GM12878 (cell line): Measurements from ENCODE around the gene RENBP. TPM values are rescaled to one million over a fixed set of nuclear protein-coding genes. Genes with fewer than 3 reads are reported as not detected.
A peak's percentile ranks its signal among the peaks of the same experiment; 100 is the strongest.

Experiments used
- ATAC-seq: fragments of 200-7000 bp; cut with Tn5 transposase; 3 replicates; pipeline ENCODE4 v1.9.1; 2020; ENCODE audit warnings: mild to moderate bottlenecking, moderate library complexity
- BruUV-seq: library from RNA; stranded (reverse); fragments of 400-500 nt; replicated peaks from 2 replicates; lab custom pipeline; 2021; lab: Mats Ljungman, UMichigan
- CTCF ChIA-PET: fragments of 300-600 bp; sonication (Branson Sonifier 250); formaldehyde crosslinking; extraction: SDS; loops from one replicate; lab custom pipeline; 2021; ENCODE audit warnings: inconsistent platforms; lab: Yijun Ruan, JAX
- POLR2A ChIA-PET: fragments of 350-600 bp; formaldehyde crosslinking; extraction: SDS; loops from one replicate; lab custom pipeline; 2021; ENCODE audit warnings: inconsistent platforms; lab: Charles Lee
- RAD21 ChIA-PET: fragments of 300-600 bp; sonication (Branson Sonifier 250); formaldehyde crosslinking; loops from one replicate; lab custom pipeline; 2023; ENCODE audit warnings: antibody characterized with exemption; ENCODE audit not compliant: unreplicated experiment; lab: Charles Lee
- SMC1A ChIA-PET: fragments of 300-600 bp; sonication (Branson Sonifier 250); formaldehyde crosslinking; loops from one replicate; lab custom pipeline; 2023; ENCODE audit not compliant: unreplicated experiment, uncharacterized antibody; lab: Charles Lee
- DNase-seq: peaks from one replicate; pipeline ENCODE4 v3.0.0-alpha.2; 2011; ENCODE audit warnings: low read depth, low spot score
- FAIRE-seq: peaks from 3 replicates; lab custom pipeline; 2011; peaks lifted over from hg19 to GRCh38; lab: Jason Lieb, UNC
- H2AFZ ChIP-seq: 2 replicates; pipeline ENCODE4 v1.6.0; 2011; ENCODE audit warnings: low read depth, low read length, control low read depth; ENCODE audit not compliant: control insufficient read depth
- H3K27ac ChIP-seq: 2 replicates; pipeline ENCODE4 v1.5.1; 2011; ENCODE audit warnings: control low read depth; ENCODE audit not compliant: control insufficient read depth, insufficient read depth
- H3K27me3 ChIP-seq, 2 experiments: replicated peaks in 1 of 2; 2 replicates each; pipeline versions ENCODE4 v1.6.0 to v1.6.1; 2011; ENCODE audit warnings: low read length in 1 of 2; ENCODE audit not compliant: control insufficient read depth in 2 of 2, insufficient read depth in 2 of 2
- H3K36me3 ChIP-seq, 2 experiments: 2 replicates each; pipeline ENCODE4 v1.5.1; 2011; ENCODE audit warnings: low read length in 1 of 2; ENCODE audit not compliant: control insufficient read depth in 2 of 2, insufficient read depth in 2 of 2
- H3K4me1 ChIP-seq: 2 replicates; pipeline ENCODE4 v1.6.1; 2011; ENCODE audit warnings: mild to moderate bottlenecking, low read length, moderate library complexity, mixed read lengths; ENCODE audit not compliant: control insufficient read depth, insufficient read depth
- H3K4me2 ChIP-seq: 2 replicates; pipeline ENCODE4 v1.6.0; 2011; ENCODE audit warnings: control low read depth; ENCODE audit not compliant: control insufficient read depth, insufficient read depth
- H3K4me3 ChIP-seq: fragments of 200-600 bp; sonication (generic); 2 replicates; pipeline ENCODE4 v1.5.1; 2016
- H3K79me2 ChIP-seq: 2 replicates; pipeline ENCODE4 v1.6.0; 2011; ENCODE audit warnings: low read length; ENCODE audit not compliant: control insufficient read depth, insufficient read depth
- H3K9ac ChIP-seq: 2 replicates; pipeline ENCODE4 v1.8.0; 2011; ENCODE audit warnings: low read length, control low read depth, mixed read lengths; ENCODE audit not compliant: control insufficient read depth, insufficient read depth
- H3K9me3 ChIP-seq: replicated peaks from 3 replicates; pipeline ENCODE4 v1.5.1; 2011; ENCODE audit warnings: mild to moderate bottlenecking, low read length; ENCODE audit not compliant: control insufficient read depth, insufficient read depth
- H4K20me1 ChIP-seq: 2 replicates; pipeline ENCODE4 v1.6.0; 2011; ENCODE audit not compliant: control insufficient read depth, insufficient read depth
- ASH2L ChIP-seq: fragments of 300-600, 200-600 bp; sonication (generic); IDR thresholded peaks from 2 replicates; pipeline ENCODE4 v1.6.1; 2017; ENCODE audit warnings: low read depth, mild to moderate bottlenecking, borderline replicate concordance
- CBFB ChIP-seq: IDR thresholded peaks from 2 replicates; pipeline ENCODE4 v1.6.1; 2016; ENCODE audit warnings: antibody characterized with exemption, low read depth
- MYC ChIP-seq: IDR thresholded peaks from 2 replicates; pipeline ENCODE4 v1.6.1; 2011; ENCODE audit warnings: mild to moderate bottlenecking, low read length, moderate library complexity, inconsistent platforms; ENCODE audit not compliant: insufficient read depth, insufficient replicate concordance, insufficient read length, severe bottlenecking
- POLR2A ChIP-seq: IDR thresholded peaks from 2 replicates; pipeline ENCODE4 v1.6.1; 2011; ENCODE audit warnings: low read depth, mild to moderate bottlenecking, low read length
- WGBS: methylation state at CpG from one replicate; pipeline ENCODE4 v1.1.6; 2016; ENCODE audit warnings: low lambda C conversion rate; ENCODE audit not compliant: insufficient replicate concordance, insufficient coverage; ENCODE audit errors: missing lambda C conversion rate; 5-methylcytosine and 5-hydroxymethylcytosine counted together
- in situ Hi-C: fragments of 300-500 bp; cut with MboI; formaldehyde crosslinking; loops from 9 replicates; pipeline ENCODE4 v1.14.3; 2018; ENCODE audit warnings: mixed read lengths
- intact Hi-C: fragments of 100-400 bp; cut with micrococcal nuclease; formaldehyde crosslinking; loops from one replicate; pipeline ENCODE4 v1.14.2; 2022; ENCODE audit not compliant: unreplicated experiment
- polyA plus RNA-seq, 11 experiments: library from polyadenylated mRNA; depleted of rRNA in 4 of 11; unstranded in 6 of 11; stranded (reverse) in 5 of 11; fragments of >200 nt; fragmentation: Nextera tagmentation in 4 of 11; fragmentation: Illumina TruSeq in 1 of 11; extraction: Ambion mirVana in 4 of 11; extraction: Trizol in 1 of 11; gene quantifications; 1 replicate in 1 of 11; 2 replicates in 10 of 11; pipeline versions ENCODE4 v1.2.1 to v1.2.3, GENCODE V29; 2011 to 2016; ENCODE audit warnings: inconsistent platforms in 2 of 11, missing spikeins in 2 of 11, low read depth in 1 of 11
- total RNA-seq, 4 experiments: library from RNA; depleted of rRNA in 3 of 4; stranded (reverse); fragments of >200 nt in 3 of 4; fragmentation: Illumina TruSeq in 1 of 4; extraction: Trizol in 1 of 4; gene quantifications; 2 replicates each; pipeline versions ENCODE4 v1.2.1 to v1.2.3, GENCODE V29; 2013 to 2021
- TF ChIP-seq, protein P1 (sequence below): fragments of 450-650 bp; formaldehyde crosslinking; IDR thresholded peaks from 2 replicates; pipeline ENCODE4 v1.4.0; 2022; ENCODE audit warnings: mild to moderate bottlenecking, moderate library complexity
- TF ChIP-seq, protein P2 (sequence below), 3 experiments: IDR thresholded peaks in 2 of 3; conservative IDR thresholded peaks in 1 of 3; 2 replicates each; pipeline ENCODE4 v1.5.1; 2011; ENCODE audit warnings: low read depth in 3 of 3, low read length in 3 of 3, mild to moderate bottlenecking in 3 of 3, control low read depth in 2 of 3, moderate library complexity in 2 of 3, inconsistent platforms in 1 of 3, mixed read lengths in 1 of 3; ENCODE audit not compliant: control insufficient read depth in 2 of 3, insufficient read depth in 1 of 3; ENCODE audit errors: extremely low read depth in 1 of 3
- TF ChIP-seq, protein P3 (sequence below): fragments of 450-650 bp; IDR thresholded peaks from 2 replicates; pipeline ENCODE4 v1.6.1; 2017; ENCODE audit warnings: borderline replicate concordance

RENBP gene
- total and polyA plus RNA-seq, 10 of the 15 experiments (the other 5 are each of a cell fraction or from before 2014, with no cell fraction given) = 0.36 to 4.9 (median 1.8) TPM; not detected in 3

DNA sequence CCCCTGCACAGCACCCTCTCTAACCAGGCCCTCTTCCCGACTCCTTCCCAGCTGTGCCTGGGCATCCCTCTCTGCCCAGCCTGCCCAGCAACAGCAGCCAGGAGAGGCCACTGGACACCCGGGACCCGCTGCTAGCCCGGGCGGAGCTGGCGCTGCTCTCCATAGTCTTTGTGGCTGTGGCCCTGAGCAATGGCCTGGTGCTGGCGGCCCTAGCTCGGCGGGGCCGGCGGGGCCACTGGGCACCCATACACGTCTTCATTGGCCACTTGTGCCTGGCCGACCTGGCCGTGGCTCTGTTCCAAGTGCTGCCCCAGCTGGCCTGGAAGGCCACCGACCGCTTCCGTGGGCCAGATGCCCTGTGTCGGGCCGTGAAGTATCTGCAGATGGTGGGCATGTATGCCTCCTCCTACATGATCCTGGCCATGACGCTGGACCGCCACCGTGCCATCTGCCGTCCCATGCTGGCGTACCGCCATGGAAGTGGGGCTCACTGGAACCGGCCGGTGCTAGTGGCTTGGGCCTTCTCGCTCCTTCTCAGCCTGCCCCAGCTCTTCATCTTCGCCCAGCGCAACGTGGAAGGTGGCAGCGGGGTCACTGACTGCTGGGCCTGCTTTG is 38.9 kb downstream of the RENBP start:
- Histone ChIP-seq H3K4me3 (no peak overlapping the region), H3K27me3 (no peaks in the 10 kb centered on the region), H3K4me2 (no peak overlapping the region), H3K9me3 (no peaks in the 10 kb centered on the region), H2AFZ (no peak overlapping the region), H3K79me2 (no peaks in the 10 kb centered on the region), H3K36me3 (no peaks in the 10 kb centered on the region), H3K9ac (no peak overlapping the region), H3K4me1 (peaks cover 9% of the 10 kb centered on the region), H3K27ac (no peak overlapping the region), H4K20me1 (no peaks in the 10 kb centered on the region)
- intact Hi-C loops (no loop called here), in situ Hi-C loops (no loop called here)
- POLR2A ChIA-PET = interaction anchor here (1.1 kb wide), 1 partner anchor 62 kb away, joined by 3 read pairs; no protein-coding TSS in a partner anchor
- no TSS peak for BruUV-seq
- TF ChIP-seq POLR2A = peak; percentile 21; the same call in 1 of the 2 replicates
- TF ChIP-seq ASH2L = no peak
- DNase-seq (no peak), ATAC-seq (no peak), FAIRE-seq (no peak)
- RAD21 ChIA-PET = no interaction called here
- CTCF ChIA-PET = interaction anchor here (1.8 kb wide), 1 partner anchor 41 kb away, joined by 5 read pairs; no protein-coding TSS in a partner anchor
- SMC1A ChIA-PET = no interaction called here
- WGBS = 90% methylated on average over 32 of the region's 32 CpGs

DNA sequence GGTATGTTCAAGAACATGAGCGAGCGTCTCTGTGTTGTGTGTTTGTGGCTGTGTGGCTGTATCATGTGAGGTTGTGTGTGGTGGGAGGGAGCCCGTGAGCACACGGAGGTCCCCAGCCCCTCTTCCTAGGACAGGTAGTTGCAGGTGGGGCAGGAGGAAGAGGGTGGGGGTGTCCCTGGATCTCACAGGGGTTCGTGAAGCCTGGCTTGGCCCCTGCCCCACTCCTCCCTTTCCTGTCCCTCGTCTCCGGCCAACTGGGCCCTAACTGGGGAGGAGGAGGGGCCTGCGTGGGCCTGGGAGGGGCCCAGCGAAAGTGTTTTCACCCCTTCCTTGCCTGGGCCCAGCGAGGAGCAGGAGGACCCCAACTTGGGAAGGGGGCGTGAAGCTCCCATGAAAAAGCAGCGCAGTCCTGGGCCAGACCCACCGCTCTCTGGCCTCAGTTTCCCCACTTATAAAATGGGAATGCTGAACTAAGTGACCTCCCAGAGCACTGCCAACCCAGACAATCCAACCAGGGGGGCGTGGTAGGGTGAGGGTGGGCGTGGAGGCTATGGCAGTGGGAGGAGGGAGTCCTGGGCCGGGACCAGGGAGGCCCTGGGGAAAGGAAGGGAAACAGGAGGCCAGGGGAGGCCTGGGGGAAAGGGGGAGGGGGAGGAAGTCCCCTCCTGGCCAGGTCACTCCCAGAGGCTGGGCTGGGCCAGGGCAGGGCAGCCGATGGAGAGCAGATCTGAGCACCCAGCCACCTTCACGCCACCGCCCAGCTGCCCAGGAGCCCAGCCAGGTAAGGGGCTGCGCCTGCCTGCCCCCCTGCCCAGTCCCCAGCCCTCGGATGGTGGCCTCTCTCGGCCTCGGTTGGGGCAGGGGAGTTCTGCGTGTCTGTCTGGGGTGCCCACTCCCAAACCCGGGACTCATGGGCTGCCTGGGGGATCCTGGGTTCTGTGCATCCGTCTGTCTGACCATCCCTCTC is 40.2 kb downstream of the RENBP start, which contains the start of gene AVPR2:
AVPR2 (plus strand) TSS at position 683 of the 967 bp plus-strand sequence. CDS start 473 bp downstream, outside the sequence.
- CTCF ChIA-PET = no interaction called here
- in situ Hi-C loops = no loop called here
- TF ChIP-seq MYC (no peak), CBFB (no peak)
- TF ChIP-seq, protein P1, sequence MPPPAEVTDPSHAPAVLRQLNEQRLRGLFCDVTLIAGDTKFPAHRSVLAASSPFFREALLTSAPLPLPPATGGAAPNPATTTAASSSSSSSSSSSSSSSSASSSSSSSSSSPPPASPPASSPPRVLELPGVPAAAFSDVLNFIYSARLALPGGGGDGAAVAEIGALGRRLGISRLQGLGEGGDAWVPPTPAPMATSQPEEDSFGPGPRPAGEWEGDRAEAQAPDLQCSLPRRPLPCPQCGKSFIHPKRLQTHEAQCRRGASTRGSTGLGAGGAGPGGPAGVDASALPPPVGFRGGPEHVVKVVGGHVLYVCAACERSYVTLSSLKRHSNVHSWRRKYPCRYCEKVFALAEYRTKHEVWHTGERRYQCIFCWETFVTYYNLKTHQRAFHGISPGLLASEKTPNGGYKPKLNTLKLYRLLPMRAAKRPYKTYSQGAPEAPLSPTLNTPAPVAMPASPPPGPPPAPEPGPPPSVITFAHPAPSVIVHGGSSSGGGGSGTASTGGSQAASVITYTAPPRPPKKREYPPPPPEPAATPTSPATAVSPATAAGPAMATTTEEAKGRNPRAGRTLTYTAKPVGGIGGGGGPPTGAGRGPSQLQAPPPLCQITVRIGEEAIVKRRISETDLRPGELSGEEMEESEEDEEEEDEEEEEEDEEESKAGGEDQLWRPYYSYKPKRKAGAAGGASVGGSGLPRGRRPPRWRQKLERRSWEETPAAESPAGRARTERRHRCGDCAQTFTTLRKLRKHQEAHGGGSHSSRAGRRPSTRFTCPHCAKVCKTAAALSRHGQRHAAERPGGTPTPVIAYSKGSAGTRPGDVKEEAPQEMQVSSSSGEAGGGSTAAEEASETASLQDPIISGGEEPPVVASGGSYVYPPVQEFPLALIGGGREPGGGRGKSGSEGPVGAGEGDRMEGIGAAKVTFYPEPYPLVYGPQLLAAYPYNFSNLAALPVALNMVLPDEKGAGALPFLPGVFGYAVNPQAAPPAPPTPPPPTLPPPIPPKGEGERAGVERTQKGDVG (CRISPR knock-in tag) = no peak
- TF ChIP-seq, protein P2, sequence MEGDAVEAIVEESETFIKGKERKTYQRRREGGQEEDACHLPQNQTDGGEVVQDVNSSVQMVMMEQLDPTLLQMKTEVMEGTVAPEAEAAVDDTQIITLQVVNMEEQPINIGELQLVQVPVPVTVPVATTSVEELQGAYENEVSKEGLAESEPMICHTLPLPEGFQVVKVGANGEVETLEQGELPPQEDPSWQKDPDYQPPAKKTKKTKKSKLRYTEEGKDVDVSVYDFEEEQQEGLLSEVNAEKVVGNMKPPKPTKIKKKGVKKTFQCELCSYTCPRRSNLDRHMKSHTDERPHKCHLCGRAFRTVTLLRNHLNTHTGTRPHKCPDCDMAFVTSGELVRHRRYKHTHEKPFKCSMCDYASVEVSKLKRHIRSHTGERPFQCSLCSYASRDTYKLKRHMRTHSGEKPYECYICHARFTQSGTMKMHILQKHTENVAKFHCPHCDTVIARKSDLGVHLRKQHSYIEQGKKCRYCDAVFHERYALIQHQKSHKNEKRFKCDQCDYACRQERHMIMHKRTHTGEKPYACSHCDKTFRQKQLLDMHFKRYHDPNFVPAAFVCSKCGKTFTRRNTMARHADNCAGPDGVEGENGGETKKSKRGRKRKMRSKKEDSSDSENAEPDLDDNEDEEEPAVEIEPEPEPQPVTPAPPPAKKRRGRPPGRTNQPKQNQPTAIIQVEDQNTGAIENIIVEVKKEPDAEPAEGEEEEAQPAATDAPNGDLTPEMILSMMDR (IDR thresholded peaks at IDR 0.05 in 2 of 3, conservative IDR thresholded peaks at IDR 0.05 in 1 of 3; ENCODE audit: control insufficient read depth in 2 of 3, extremely low read depth in 1 of 3, insufficient read depth in 1 of 3, low read depth in 3 of 3, low read length in 3 of 3) = no peak
- TF ChIP-seq, protein P3, sequence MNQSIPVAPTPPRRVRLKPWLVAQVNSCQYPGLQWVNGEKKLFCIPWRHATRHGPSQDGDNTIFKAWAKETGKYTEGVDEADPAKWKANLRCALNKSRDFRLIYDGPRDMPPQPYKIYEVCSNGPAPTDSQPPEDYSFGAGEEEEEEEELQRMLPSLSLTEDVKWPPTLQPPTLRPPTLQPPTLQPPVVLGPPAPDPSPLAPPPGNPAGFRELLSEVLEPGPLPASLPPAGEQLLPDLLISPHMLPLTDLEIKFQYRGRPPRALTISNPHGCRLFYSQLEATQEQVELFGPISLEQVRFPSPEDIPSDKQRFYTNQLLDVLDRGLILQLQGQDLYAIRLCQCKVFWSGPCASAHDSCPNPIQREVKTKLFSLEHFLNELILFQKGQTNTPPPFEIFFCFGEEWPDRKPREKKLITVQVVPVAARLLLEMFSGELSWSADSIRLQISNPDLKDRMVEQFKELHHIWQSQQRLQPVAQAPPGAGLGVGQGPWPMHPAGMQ = no peak

More for the DNA sequence above, 40.2 kb downstream of the RENBP start, which contains the start of gene AVPR2:
- SMC1A ChIA-PET = no interaction called here
- RAD21 ChIA-PET = no interaction called here
- Histone ChIP-seq H3K9me3 (no peaks in the 10 kb centered on the region), H3K36me3 (no peaks in the 10 kb centered on the region), H2AFZ (no peak within 1 kb of the TSS), H4K20me1 (no peaks in the 10 kb centered on the region), H3K4me3 (no peak within 1 kb of the TSS), H3K9ac (no peak within 1 kb of the TSS), H3K27ac (no peak within 1 kb of the TSS), H3K79me2 (no peaks in the 10 kb centered on the region), H3K4me2 (no peak within 1 kb of the TSS), H3K27me3 (no peaks in the 10 kb centered on the region), H3K4me1 (peaks cover 9% of the 10 kb centered on the region)
- FAIRE-seq (no peak), DNase-seq (no peak), ATAC-seq (peak; percentile 3; the same call in 2 of the 3 replicates)
- BruUV-seq = no TSS peak
- WGBS = 42% methylated on average over 19 of the region's 26 CpGs
- POLR2A ChIA-PET = no interaction called here
- intact Hi-C loops = no loop called here
